PC-3 (cell line): ENCODE measurements around the gene MYH6. TPM values are rescaled to one million over a fixed set of nuclear protein-coding genes. Genes with fewer than 3 reads are reported as not detected.

ENCODE experiments used
- ATAC-seq: fragments of 200-7000 bp; cut with Tn5 transposase; 2 replicates; pipeline ENCODE4 v1.9.1; 2020; ENCODE audit warnings: mild to moderate bottlenecking, moderate library complexity
- BruUV-seq: library from RNA; stranded (reverse); fragments of 400-500 nt; replicated peaks from 2 replicates; lab custom pipeline; 2021; lab: Mats Ljungman, UMichigan
- CTCF ChIA-PET: fragments of 300-600 bp; sonication (Branson Sonifier 250); formaldehyde crosslinking; loops from one replicate; lab custom pipeline; 2022; ENCODE audit warnings: antibody characterized with exemption; lab: Charles Lee
- POLR2A ChIA-PET: fragments of 300-600 bp; sonication (Branson Sonifier 250); formaldehyde crosslinking; loops from one replicate; lab custom pipeline; 2022; ENCODE audit warnings: antibody characterized with exemption; ENCODE audit not compliant: unreplicated experiment; lab: Charles Lee
- DNase-seq: peaks from one replicate; pipeline ENCODE4 v3.0.0-alpha.2; 2015
- H2AFZ ChIP-seq: fragments of 300-600 bp; sonication (generic); 2 replicates; pipeline ENCODE4 v1.6.0; 2016; ENCODE audit warnings: antibody characterized with exemption, low read length
- H3F3A ChIP-seq: fragments of 300-600 bp; sonication (generic); one replicate; pipeline ENCODE4 v1.6.0; 2017; ENCODE audit warnings: antibody characterized with exemption, low read length, control low read depth, mild to moderate bottlenecking; ENCODE audit not compliant: unreplicated experiment
- H3K27ac ChIP-seq: fragments of 300-600 bp; sonication (generic); 2 replicates; pipeline ENCODE4 v1.5.1; 2016; ENCODE audit warnings: mild to moderate bottlenecking, low read length
- H3K27me3 ChIP-seq: fragments of 300-600 bp; sonication (generic); 2 replicates; pipeline ENCODE4 v1.6.1; 2016; ENCODE audit warnings: low read length, mixed read lengths
- H3K36me3 ChIP-seq: fragments of 300-600 bp; sonication (generic); 2 replicates; pipeline ENCODE4 v1.6.1; 2016; ENCODE audit warnings: low read depth, mixed run types, low read length, mixed read lengths
- H3K4me1 ChIP-seq: fragments of 300-600 bp; sonication (generic); 2 replicates; pipeline ENCODE4 v1.5.1; 2016; ENCODE audit warnings: low read length; ENCODE audit not compliant: insufficient read depth
- H3K4me2 ChIP-seq: fragments of 300-600 bp; sonication (generic); 2 replicates; pipeline ENCODE4 v1.6.0; 2016; ENCODE audit warnings: low read length
- H3K4me3 ChIP-seq: fragments of 300-600 bp; sonication (generic); 2 replicates; pipeline ENCODE4 v1.5.1; 2016; ENCODE audit warnings: mild to moderate bottlenecking, low read length, mixed read lengths
- H3K79me2 ChIP-seq: fragments of 300-600 bp; sonication (generic); 2 replicates; pipeline ENCODE4 v1.6.1; 2017; ENCODE audit warnings: low read length, mixed read lengths
- H3K9ac ChIP-seq: fragments of 300-600 bp; sonication (generic); 2 replicates; pipeline ENCODE4 v1.6.0; 2016; ENCODE audit warnings: mild to moderate bottlenecking, low read length
- H3K9me2 ChIP-seq: fragments of 300-600 bp; sonication (generic); replicated peaks from 2 replicates; pipeline ENCODE4 v1.6.1; 2016; ENCODE audit warnings: mixed run types, low read length, mixed read lengths
- H3K9me3 ChIP-seq: fragments of 300-600 bp; sonication (generic); 2 replicates; pipeline ENCODE4 v1.6.1; 2016; ENCODE audit warnings: low read length, mixed read lengths
- H4K20me1 ChIP-seq: fragments of 300-600 bp; sonication (generic); 2 replicates; pipeline ENCODE4 v1.6.1; 2016; ENCODE audit warnings: low read length, mixed read lengths
- EZH2 ChIP-seq: fragments of 300-600 bp; sonication (generic); IDR thresholded peaks from one replicate; pipeline ENCODE4 v1.6.1; 2017; ENCODE audit warnings: antibody characterized with exemption, mild to moderate bottlenecking, low read length; ENCODE audit not compliant: unreplicated experiment
- EZH2phosphoT487 ChIP-seq: fragments of 300-600 bp; sonication (generic); IDR thresholded peaks from 2 replicates; pipeline ENCODE4 v1.6.1; 2018; ENCODE audit warnings: mild to moderate bottlenecking, antibody characterized with exemption, low read length, borderline replicate concordance
- intact Hi-C: fragments of 100-400 bp; cut with micrococcal nuclease; formaldehyde crosslinking; loops from 2 replicates; pipeline ENCODE4 v1.9.0; 2023
- total RNA-seq: library from RNA; depleted of rRNA; stranded (reverse); fragments of >200 nt; gene quantifications from 2 replicates; pipeline ENCODE4 v1.2.3, GENCODE V29; 2014
- TF ChIP-seq, protein P1 (sequence below): fragments of 300-600 bp; sonication (generic); conservative IDR thresholded peaks from 2 replicates; pipeline ENCODE4 v1.5.1; 2017; ENCODE audit warnings: antibody characterized with exemption, low read depth, mild to moderate bottlenecking, low read length

MYH6 gene
- total RNA-seq, 1 experiment from 2014 or later, result not detected

DNA sequence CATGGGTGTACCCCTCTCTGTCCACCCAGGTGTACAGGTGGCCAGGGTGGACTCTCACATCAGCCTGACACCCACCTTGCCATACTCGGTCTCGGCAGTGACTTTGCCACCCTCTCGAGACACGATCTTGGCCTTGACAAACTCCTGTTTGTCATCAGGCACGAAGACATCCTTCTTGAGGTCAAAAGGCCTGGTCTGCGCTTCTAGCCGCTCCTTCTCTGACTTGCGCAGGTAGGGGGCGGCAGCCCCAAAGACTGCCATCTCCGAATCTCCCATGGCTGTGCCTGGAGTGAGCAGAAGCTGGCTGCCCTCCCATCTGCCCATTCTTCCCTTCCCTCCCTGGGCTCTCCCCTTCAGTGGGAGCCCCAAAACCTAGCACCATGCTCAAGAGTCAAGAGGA, 25.4 kb upstream of the MYH6 start:
- ChIA-PET CTCF (no interaction called here), POLR2A (no interaction called here)
- H3K9me3 ChIP-seq, result no peaks in the 10 kb centered on the region
- H2AFZ ChIP-seq, result no peak overlapping the region
- H3K27ac ChIP-seq, result no peak overlapping the region
- intact Hi-C loops, result no loop called here
- ATAC-seq, result no peak
- DNase-seq, result no peak
- no peaks in the 10 kb centered on the region for H3F3A ChIP-seq
- no peaks in the 10 kb centered on the region for H3K79me2 ChIP-seq
- H3K4me3 ChIP-seq, result no peak overlapping the region
- H3K4me2 ChIP-seq, result no peak overlapping the region
- no peaks in the 10 kb centered on the region for H4K20me1 ChIP-seq
- H3K36me3 ChIP-seq, result no peaks in the 10 kb centered on the region
- no peaks in the 10 kb centered on the region for H3K4me1 ChIP-seq
- no TSS peak for BruUV-seq
- no peak overlapping the region for H3K9ac ChIP-seq
- TF ChIP-seq, protein P1, sequence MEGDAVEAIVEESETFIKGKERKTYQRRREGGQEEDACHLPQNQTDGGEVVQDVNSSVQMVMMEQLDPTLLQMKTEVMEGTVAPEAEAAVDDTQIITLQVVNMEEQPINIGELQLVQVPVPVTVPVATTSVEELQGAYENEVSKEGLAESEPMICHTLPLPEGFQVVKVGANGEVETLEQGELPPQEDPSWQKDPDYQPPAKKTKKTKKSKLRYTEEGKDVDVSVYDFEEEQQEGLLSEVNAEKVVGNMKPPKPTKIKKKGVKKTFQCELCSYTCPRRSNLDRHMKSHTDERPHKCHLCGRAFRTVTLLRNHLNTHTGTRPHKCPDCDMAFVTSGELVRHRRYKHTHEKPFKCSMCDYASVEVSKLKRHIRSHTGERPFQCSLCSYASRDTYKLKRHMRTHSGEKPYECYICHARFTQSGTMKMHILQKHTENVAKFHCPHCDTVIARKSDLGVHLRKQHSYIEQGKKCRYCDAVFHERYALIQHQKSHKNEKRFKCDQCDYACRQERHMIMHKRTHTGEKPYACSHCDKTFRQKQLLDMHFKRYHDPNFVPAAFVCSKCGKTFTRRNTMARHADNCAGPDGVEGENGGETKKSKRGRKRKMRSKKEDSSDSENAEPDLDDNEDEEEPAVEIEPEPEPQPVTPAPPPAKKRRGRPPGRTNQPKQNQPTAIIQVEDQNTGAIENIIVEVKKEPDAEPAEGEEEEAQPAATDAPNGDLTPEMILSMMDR, result no peak
- TF ChIP-seq EZH2, result no peak
- TF ChIP-seq EZH2phosphoT487, result no peak
- H3K9me2 ChIP-seq, result no peaks in the 10 kb centered on the region
- peaks cover 74% of the 10 kb centered on the region for H3K27me3 ChIP-seq

DNA sequence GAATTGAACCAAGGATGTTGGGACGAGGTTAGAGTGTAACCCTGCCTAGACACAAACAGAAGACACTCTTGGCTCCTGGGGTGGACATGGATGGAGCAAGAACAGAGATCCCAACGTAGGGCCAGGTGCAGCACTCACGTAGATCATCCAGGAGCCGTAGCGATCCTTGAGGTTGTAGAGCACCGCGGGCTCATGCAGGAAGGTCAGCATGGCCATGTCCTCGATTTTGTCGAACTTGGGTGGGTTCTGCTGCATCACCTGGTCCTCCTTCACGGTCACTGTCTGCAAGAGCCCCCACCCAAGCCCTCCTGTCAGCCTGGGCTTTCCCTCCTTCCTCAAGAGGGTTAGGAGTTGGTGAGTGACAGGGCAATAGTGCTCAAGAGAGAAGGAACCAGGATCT, 24.9 kb upstream of the MYH6 start:
- Histone ChIP-seq H3K79me2 (no peaks in the 10 kb centered on the region), H3K9me2 (no peaks in the 10 kb centered on the region), H4K20me1 (no peaks in the 10 kb centered on the region), H2AFZ (no peak overlapping the region), H3K9ac (no peak overlapping the region), H3K4me1 (no peaks in the 10 kb centered on the region), H3K36me3 (no peaks in the 10 kb centered on the region), H3K4me2 (no peak overlapping the region), H3K27me3 (peaks cover 70% of the 10 kb centered on the region), H3K4me3 (no peak overlapping the region), H3K9me3 (no peaks in the 10 kb centered on the region), H3K27ac (no peak overlapping the region), H3F3A (no peaks in the 10 kb centered on the region)
- DNase-seq (no peak), ATAC-seq (no peak)
- intact Hi-C loops, result no loop called here
- BruUV-seq, result no TSS peak
- POLR2A ChIA-PET, result no interaction called here
- TF ChIP-seq EZH2phosphoT487 (no peak), EZH2 (no peak)
- TF ChIP-seq, protein P1, result no peak
- CTCF ChIA-PET, result no interaction called here

DNA sequence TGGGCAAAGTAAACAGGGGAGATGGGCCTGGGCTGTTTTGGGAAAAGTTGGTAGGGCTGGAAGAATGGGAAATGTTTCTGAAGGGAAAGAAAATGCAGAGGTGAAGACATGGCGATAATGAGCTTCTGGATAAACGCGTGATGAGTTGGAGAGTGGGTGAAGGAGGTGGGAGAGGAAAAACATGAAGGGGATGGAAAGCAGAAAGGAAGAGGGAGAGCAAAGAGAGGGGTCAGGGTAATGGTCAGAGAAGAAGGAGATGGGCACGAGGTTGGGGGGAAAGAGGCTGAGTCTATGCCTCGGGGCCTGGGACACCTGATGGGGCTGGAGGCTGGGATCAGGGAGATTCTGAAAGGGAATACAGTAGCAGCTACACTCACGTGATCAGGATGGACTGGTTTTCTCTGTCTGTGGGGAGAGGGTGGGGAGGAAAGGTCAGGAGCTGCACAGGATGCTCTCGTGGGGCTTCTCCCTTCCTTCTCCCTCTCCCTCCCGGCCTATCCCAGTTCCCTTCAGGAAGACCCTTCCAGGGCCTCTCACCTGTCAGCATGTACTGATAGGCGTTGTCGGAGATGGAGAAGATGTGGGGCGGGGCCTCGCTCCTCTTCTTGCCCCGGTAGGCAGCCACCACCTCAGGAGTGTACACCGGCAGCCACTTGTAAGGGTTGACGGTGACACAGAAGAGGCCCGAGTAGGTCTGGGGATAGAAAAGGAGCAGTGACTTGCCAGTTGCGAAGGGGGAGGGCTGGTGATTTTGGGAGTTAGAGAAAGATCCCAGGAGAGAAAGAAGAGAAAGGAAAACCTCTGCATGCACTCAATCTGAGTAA, 24.2 kb upstream of the MYH6 start:
- Histone ChIP-seq H3K27me3 (peaks cover 70% of the 10 kb centered on the region), H3K9me2 (no peaks in the 10 kb centered on the region), H3K4me1 (no peaks in the 10 kb centered on the region), H3K36me3 (no peaks in the 10 kb centered on the region), H3F3A (no peaks in the 10 kb centered on the region), H3K9ac (no peak overlapping the region), H4K20me1 (no peaks in the 10 kb centered on the region), H3K27ac (no peak overlapping the region), H3K4me3 (no peak overlapping the region), H2AFZ (no peak overlapping the region), H3K9me3 (no peaks in the 10 kb centered on the region), H3K4me2 (no peak overlapping the region), H3K79me2 (no peaks in the 10 kb centered on the region)
- DNase-seq (no peak), ATAC-seq (no peak)
- ChIA-PET POLR2A (no interaction called here), CTCF (no interaction called here)
- intact Hi-C loops, result no loop called here
- TF ChIP-seq, protein P1, result no peak
- TF ChIP-seq EZH2phosphoT487 (no peak), EZH2 (no peak)
- no TSS peak for BruUV-seq
